ENCODE measurements around the gene RAPGEF1.
"Not testable (repeated sequence)": the region's sequence is repeated elsewhere in the genome, so short reads cannot be mapped to it uniquely, and the experiment has no call there.

RAPGEF1 gene

GRCh38 chr9:131682261-131682660 lies 57.6 kb downstream of the RAPGEF1 start:
- TF ChIP-seq CTCF (IDR thresholded peaks at IDR 0.05) (no peak), ZFX (IDR thresholded peaks at IDR 0.05; ENCODE audit: borderline replicate concordance) (no peak)
- no peak overlapping the region for H3K27ac ChIP-seq

DNA sequence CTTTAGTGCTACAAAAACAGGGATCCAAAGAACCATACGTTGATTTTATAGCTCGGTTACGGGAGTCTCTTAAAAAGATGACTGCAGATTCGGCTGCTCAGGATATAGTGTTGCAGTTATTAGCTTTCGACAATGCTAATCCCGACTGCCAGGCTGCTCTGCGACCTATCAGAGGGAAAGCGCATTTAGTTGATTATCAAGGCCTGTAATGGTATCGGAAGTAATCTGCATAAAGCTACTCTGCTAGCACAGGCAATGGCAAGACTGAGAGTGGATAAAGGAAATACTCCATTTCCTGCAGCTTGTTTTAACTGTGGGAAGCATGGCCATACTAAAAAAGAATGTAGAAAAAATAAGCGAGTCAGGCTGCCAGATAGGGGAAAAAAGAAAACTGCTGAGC lies 58.0 kb downstream of the RAPGEF1 start:
- H3K27ac ChIP-seq = not testable (repeated sequence)

DNA sequence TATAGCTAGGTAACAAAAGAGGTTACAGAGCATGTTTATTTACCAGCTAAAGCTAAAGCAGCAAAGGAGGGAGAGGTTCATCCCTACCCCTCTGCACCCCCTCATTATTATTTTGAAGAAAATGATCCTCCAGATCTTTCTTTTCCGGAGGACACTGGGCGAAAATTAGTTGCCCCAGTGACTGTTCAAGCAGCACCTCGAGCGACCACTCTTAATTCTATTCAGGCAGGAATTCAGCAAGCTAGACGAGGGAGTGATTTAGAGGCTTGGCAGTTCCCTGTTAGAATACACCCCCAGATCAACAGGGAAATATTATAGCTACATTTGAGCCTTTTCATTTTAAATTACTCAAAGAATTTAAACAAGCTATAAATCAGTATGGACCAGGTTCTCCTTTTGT lies 58.8 kb downstream of the RAPGEF1 start:
- H3K27ac ChIP-seq = not testable (repeated sequence)

GRCh38 chr9:131679261-131680020 lies 60.4 kb downstream of the RAPGEF1 start:
- TF ChIP-seq ZFX (IDR thresholded peaks at IDR 0.05; ENCODE audit: borderline replicate concordance) = no peak
- no peak for TF ChIP-seq CTCF (IDR thresholded peaks at IDR 0.05)
- no peak overlapping the region for H3K27ac ChIP-seq

DNA sequence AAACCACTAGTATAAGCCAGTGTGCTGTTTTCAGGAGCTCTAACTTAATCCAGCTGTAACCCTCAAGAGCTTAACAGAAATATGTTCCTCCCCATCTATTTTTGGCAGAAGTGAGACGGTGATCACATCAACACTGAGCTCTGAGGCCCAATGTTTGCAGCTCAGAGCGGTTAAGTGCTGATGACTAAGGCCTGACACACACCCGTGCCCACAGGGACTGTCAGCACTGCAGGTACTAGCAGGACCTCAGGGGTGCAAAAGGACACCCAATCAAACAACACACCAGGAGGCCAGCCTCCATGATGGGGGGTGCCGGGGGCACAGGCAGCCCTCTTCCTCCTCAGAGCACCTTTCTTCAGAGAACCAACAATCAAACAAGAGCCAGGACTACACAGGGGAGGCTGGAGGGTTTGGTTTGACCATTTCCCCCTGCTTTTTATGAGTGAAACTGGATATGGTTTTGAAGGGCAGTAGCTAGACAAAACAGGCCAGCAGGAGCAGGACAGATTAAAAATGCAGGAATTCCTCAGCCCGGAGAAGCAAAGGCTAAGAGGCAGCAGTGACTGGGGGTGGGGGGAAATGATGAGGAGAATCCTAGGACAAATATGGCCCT lies 61.3 kb downstream of the RAPGEF1 start:
- TF ChIP-seq ZFX (IDR thresholded peaks at IDR 0.05; ENCODE audit: borderline replicate concordance) (no peak), CTCF (IDR thresholded peaks at IDR 0.05) (no peak)
- H3K27ac ChIP-seq = no peak overlapping the region

GRCh38 chr9:131677444-131678180 lies 62.3 kb downstream of the RAPGEF1 start:
- no peak overlapping the region for H3K27ac ChIP-seq
- TF ChIP-seq CTCF (IDR thresholded peaks at IDR 0.05) (no peak), ZFX (IDR thresholded peaks at IDR 0.05; ENCODE audit: borderline replicate concordance) (no peak)

GRCh38 chr9:131677049-131677443 lies 62.8 kb downstream of the RAPGEF1 start:
- no peak overlapping the region for H3K27ac ChIP-seq
- no peak for TF ChIP-seq CTCF (IDR thresholded peaks at IDR 0.05)
- TF ChIP-seq ZFX (IDR thresholded peaks at IDR 0.05; ENCODE audit: borderline replicate concordance) = no peak

DNA sequence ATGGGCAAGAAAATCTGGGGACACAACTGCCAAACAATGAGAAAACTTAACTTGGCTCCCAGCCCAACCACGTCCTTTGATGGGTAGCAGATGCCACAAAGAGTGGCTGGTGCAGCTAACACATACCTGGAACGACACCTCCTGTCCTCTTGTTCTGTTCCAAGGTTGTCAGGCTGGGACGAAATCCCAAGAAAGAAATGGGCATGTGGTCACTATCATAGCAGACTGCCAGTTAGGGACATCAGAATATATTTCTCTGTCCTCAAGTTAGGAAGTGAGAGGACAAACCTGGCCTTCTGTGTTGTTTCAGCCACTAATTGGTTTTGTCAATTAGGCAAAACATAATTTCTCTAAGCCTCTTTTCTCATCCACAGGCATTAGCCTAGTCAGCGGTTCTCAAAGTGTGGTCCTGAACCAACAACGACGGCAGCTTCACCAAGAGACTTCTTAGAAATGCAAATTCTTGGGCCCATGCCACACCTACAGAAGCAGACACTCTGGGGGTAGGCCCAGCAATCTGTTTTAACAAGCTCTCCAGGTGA lies 63.4 kb downstream of the RAPGEF1 start:
- H3K27ac ChIP-seq = no peak overlapping the region

More for the DNA sequence above, 63.4 kb downstream of the RAPGEF1 start:
- TF ChIP-seq CTCF (IDR thresholded peaks at IDR 0.05) (no peak), ZFX (IDR thresholded peaks at IDR 0.05; ENCODE audit: borderline replicate concordance) (no peak)

Measured in 22Rv1 (cell line).